GM12878 (cell line): ENCODE measurements around the gene PDE7B. TPM values are rescaled to one million over a fixed set of nuclear protein-coding genes. Genes with fewer than 3 reads are reported as not detected.

Source experiments
- ATAC-seq: fragments of 200-7000 bp; cut with Tn5 transposase; 3 replicates; pipeline ENCODE4 v1.9.1; 2020; ENCODE audit warnings: mild to moderate bottlenecking, moderate library complexity
- BruUV-seq: library from RNA; stranded (reverse); fragments of 400-500 nt; replicated peaks from 2 replicates; lab custom pipeline; 2021; lab: Mats Ljungman, UMichigan
- CTCF ChIA-PET: fragments of 300-600 bp; sonication (Branson Sonifier 250); formaldehyde crosslinking; extraction: SDS; loops from one replicate; lab custom pipeline; 2021; ENCODE audit warnings: inconsistent platforms; lab: Yijun Ruan, JAX
- POLR2A ChIA-PET: fragments of 350-600 bp; formaldehyde crosslinking; extraction: SDS; loops from one replicate; lab custom pipeline; 2021; ENCODE audit warnings: inconsistent platforms; lab: Charles Lee
- RAD21 ChIA-PET: fragments of 300-600 bp; sonication (Branson Sonifier 250); formaldehyde crosslinking; loops from one replicate; lab custom pipeline; 2023; ENCODE audit warnings: antibody characterized with exemption; ENCODE audit not compliant: unreplicated experiment; lab: Charles Lee
- SMC1A ChIA-PET: fragments of 300-600 bp; sonication (Branson Sonifier 250); formaldehyde crosslinking; loops from one replicate; lab custom pipeline; 2023; ENCODE audit not compliant: unreplicated experiment, uncharacterized antibody; lab: Charles Lee
- DNase-seq: peaks from one replicate; pipeline ENCODE4 v3.0.0-alpha.2; 2011; ENCODE audit warnings: low read depth, low spot score
- FAIRE-seq: peaks from 3 replicates; lab custom pipeline; 2011; peaks lifted over from hg19 to GRCh38; lab: Jason Lieb, UNC
- H2AFZ ChIP-seq: 2 replicates; pipeline ENCODE4 v1.6.0; 2011; ENCODE audit warnings: low read depth, low read length, control low read depth; ENCODE audit not compliant: control insufficient read depth
- H3K27ac ChIP-seq: 2 replicates; pipeline ENCODE4 v1.5.1; 2011; ENCODE audit warnings: control low read depth; ENCODE audit not compliant: control insufficient read depth, insufficient read depth
- H3K27me3 ChIP-seq, 2 experiments: replicated peaks in 1 of 2; 2 replicates each; pipeline versions ENCODE4 v1.6.0 to v1.6.1; 2011; ENCODE audit warnings: low read length in 1 of 2; ENCODE audit not compliant: control insufficient read depth in 2 of 2, insufficient read depth in 2 of 2
- H3K36me3 ChIP-seq, 2 experiments: 2 replicates each; pipeline ENCODE4 v1.5.1; 2011; ENCODE audit warnings: low read length in 1 of 2; ENCODE audit not compliant: control insufficient read depth in 2 of 2, insufficient read depth in 2 of 2
- H3K4me1 ChIP-seq: 2 replicates; pipeline ENCODE4 v1.6.1; 2011; ENCODE audit warnings: mild to moderate bottlenecking, low read length, moderate library complexity, mixed read lengths; ENCODE audit not compliant: control insufficient read depth, insufficient read depth
- H3K4me2 ChIP-seq: 2 replicates; pipeline ENCODE4 v1.6.0; 2011; ENCODE audit warnings: control low read depth; ENCODE audit not compliant: control insufficient read depth, insufficient read depth
- H3K4me3 ChIP-seq: fragments of 200-600 bp; sonication (generic); 2 replicates; pipeline ENCODE4 v1.5.1; 2016
- H3K79me2 ChIP-seq: 2 replicates; pipeline ENCODE4 v1.6.0; 2011; ENCODE audit warnings: low read length; ENCODE audit not compliant: control insufficient read depth, insufficient read depth
- H3K9ac ChIP-seq: 2 replicates; pipeline ENCODE4 v1.8.0; 2011; ENCODE audit warnings: low read length, control low read depth, mixed read lengths; ENCODE audit not compliant: control insufficient read depth, insufficient read depth
- H3K9me3 ChIP-seq: replicated peaks from 3 replicates; pipeline ENCODE4 v1.5.1; 2011; ENCODE audit warnings: mild to moderate bottlenecking, low read length; ENCODE audit not compliant: control insufficient read depth, insufficient read depth
- H4K20me1 ChIP-seq: 2 replicates; pipeline ENCODE4 v1.6.0; 2011; ENCODE audit not compliant: control insufficient read depth, insufficient read depth
- JUNB ChIP-seq: IDR thresholded peaks from 2 replicates; pipeline ENCODE4 v1.6.1; 2016; ENCODE audit warnings: antibody characterized with exemption, mild to moderate bottlenecking
- PAX8 ChIP-seq: fragments of 450-650 bp; IDR thresholded peaks from 2 replicates; pipeline ENCODE4 v1.6.1; 2017; ENCODE audit warnings: mild to moderate bottlenecking, moderate library complexity
- REST ChIP-seq: IDR thresholded peaks from 2 replicates; pipeline ENCODE4 v1.6.1; 2012; ENCODE audit warnings: mild to moderate bottlenecking, low read depth, low read length
- RUNX3 ChIP-seq: IDR thresholded peaks from 2 replicates; pipeline ENCODE4 v1.6.1; 2012; ENCODE audit warnings: low read length, inconsistent platforms
- WGBS: methylation state at CpG from one replicate; pipeline ENCODE4 v1.1.6; 2016; ENCODE audit warnings: low lambda C conversion rate; ENCODE audit not compliant: insufficient replicate concordance, insufficient coverage; ENCODE audit errors: missing lambda C conversion rate; 5-methylcytosine and 5-hydroxymethylcytosine counted together
- in situ Hi-C: fragments of 300-500 bp; cut with MboI; formaldehyde crosslinking; loops from 9 replicates; pipeline ENCODE4 v1.14.3; 2018; ENCODE audit warnings: mixed read lengths
- intact Hi-C: fragments of 100-400 bp; cut with micrococcal nuclease; formaldehyde crosslinking; loops from one replicate; pipeline ENCODE4 v1.14.2; 2022; ENCODE audit not compliant: unreplicated experiment
- polyA plus RNA-seq, 11 experiments: library from polyadenylated mRNA; depleted of rRNA in 4 of 11; unstranded in 6 of 11; stranded (reverse) in 5 of 11; fragments of >200 nt; fragmentation: Nextera tagmentation in 4 of 11; fragmentation: Illumina TruSeq in 1 of 11; extraction: Ambion mirVana in 4 of 11; extraction: Trizol in 1 of 11; gene quantifications; 1 replicate in 1 of 11; 2 replicates in 10 of 11; pipeline versions ENCODE4 v1.2.1 to v1.2.3, GENCODE V29; 2011 to 2016; ENCODE audit warnings: inconsistent platforms in 2 of 11, missing spikeins in 2 of 11, low read depth in 1 of 11
- total RNA-seq, 4 experiments: library from RNA; depleted of rRNA in 3 of 4; stranded (reverse); fragments of >200 nt in 3 of 4; fragmentation: Illumina TruSeq in 1 of 4; extraction: Trizol in 1 of 4; gene quantifications; 2 replicates each; pipeline versions ENCODE4 v1.2.1 to v1.2.3, GENCODE V29; 2013 to 2021

Gene PDE7B
- total and polyA plus RNA-seq, 10 of the 15 experiments (the other 5 are each of a cell fraction or from before 2014, with no cell fraction given): not detected

- ATAC-seq (peak; percentile 68), FAIRE-seq (peak; percentile 13)
Observed at GRCh38 chr6:135854799-135855198, 3.3 kb downstream of the PDE7B start.

More at GRCh38 chr6:135854799-135855198, 3.3 kb downstream of the PDE7B start:
- Histone ChIP-seq H3K9me3 (no peaks in the 10 kb centered on the region), H3K9ac (no peak overlapping the region), H3K79me2 (no peaks in the 10 kb centered on the region), H3K27me3 (no peaks in the 10 kb centered on the region; a peak in 2 of 4 replicates)
- no peak for DNase-seq
- RAD21 ChIA-PET: no interaction called here
- TF ChIP-seq RUNX3 (peak; percentile 35; the same call in 1 of the 2 replicates), REST (no peak), PAX8 (no peak), JUNB (peak; percentile 30)
- TF ChIP-seq, all 136 proteins: peak for 2
- H4K20me1 ChIP-seq: no peaks in the 10 kb centered on the region
- H3K27ac ChIP-seq: no peak overlapping the region
- no peaks in the 10 kb centered on the region for H3K36me3 ChIP-seq
- no peaks in the 10 kb centered on the region for H3K4me1 ChIP-seq
- in situ Hi-C loops: no loop called here
- H3K4me2 ChIP-seq: no peak overlapping the region
- CTCF ChIA-PET: no interaction called here
- POLR2A ChIA-PET: no interaction called here
- 35% methylated on average over 2 of the region's 2 CpGs for WGBS
- BruUV-seq: no TSS peak
- intact Hi-C loops: no loop called here
- SMC1A ChIA-PET: interaction anchor here (0.6 kb wide), 1 partner anchor 13 kb away, joined by 4 read pairs; no protein-coding TSS in a partner anchor
- no peak overlapping the region for H3K4me3 ChIP-seq
- no peak overlapping the region for H2AFZ ChIP-seq
